ENCODE results near the gene CFAP100.

DNA sequence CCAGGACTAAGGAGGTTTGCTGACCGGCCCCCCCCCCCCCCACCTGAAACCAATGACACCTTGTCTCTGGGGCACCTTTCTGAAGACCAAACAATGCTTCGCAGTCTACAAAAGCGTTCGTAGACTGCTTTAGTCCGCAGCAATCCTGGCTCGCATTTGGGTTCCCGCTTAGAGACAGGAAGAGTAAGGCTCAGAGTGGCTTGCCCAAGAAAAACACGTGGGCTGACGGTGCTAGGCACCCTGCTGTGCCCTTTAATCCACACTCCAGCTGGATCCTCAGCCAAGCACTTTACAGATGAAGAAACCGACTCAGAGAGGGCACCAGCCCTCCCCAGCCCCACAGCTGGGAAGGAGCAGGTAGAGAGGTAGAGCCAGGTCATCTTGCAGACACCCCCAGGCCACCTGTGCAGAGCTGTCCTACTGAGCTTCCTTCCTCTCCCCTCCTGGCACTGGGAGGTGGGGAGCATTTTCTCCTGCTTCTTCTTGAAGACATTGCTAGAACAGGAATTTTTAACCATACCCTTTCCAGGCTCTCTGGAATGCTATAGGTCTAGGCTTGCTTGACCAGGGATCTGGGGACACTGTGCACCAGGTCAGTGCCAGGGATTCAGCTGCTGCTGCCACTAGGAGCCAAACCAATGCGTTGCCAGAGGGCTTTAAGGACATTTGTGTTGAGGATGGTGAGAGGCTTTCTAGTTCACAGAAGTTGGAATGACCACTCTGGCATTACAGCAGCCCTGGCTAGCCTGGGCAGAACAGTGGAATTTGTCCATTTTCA, 36.5 kb upstream of the CFAP100 start:
- TF ChIP-seq, protein P1, sequence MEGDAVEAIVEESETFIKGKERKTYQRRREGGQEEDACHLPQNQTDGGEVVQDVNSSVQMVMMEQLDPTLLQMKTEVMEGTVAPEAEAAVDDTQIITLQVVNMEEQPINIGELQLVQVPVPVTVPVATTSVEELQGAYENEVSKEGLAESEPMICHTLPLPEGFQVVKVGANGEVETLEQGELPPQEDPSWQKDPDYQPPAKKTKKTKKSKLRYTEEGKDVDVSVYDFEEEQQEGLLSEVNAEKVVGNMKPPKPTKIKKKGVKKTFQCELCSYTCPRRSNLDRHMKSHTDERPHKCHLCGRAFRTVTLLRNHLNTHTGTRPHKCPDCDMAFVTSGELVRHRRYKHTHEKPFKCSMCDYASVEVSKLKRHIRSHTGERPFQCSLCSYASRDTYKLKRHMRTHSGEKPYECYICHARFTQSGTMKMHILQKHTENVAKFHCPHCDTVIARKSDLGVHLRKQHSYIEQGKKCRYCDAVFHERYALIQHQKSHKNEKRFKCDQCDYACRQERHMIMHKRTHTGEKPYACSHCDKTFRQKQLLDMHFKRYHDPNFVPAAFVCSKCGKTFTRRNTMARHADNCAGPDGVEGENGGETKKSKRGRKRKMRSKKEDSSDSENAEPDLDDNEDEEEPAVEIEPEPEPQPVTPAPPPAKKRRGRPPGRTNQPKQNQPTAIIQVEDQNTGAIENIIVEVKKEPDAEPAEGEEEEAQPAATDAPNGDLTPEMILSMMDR (IDR thresholded peaks at IDR 0.05; ENCODE audit: poor library complexity), result no peak
- TF ChIP-seq EZH2 (IDR thresholded peaks at IDR 0.05; ENCODE audit: borderline replicate concordance), result no peak

Measured in hepatocyte (in vitro differentiated cells).